Activated gamma-delta T cell treated with anti-CD3 and anti-CD28 coated beads, Interleukin-2, amount 50 U/mL, for 16 hours (primary cell): Measurements from ENCODE around the gene CACNA2D3.

Experiments used
- DNase-seq: peaks from one replicate; pipeline ENCODE4 v3.0.0-alpha.2; 2020; ENCODE audit warnings: low read depth

Gene CACNA2D3

GRCh38 chr3:54745843-54746242 lies 623.5 kb downstream of the CACNA2D3 start:
- no peak for DNase-seq

- no peak for DNase-seq
Observed at GRCh38 chr3:54746722-54747121, 624.4 kb downstream of the CACNA2D3 start.

- no peak for DNase-seq
Observed at GRCh38 chr3:54755756-54756155, 633.4 kb downstream of the CACNA2D3 start.

- DNase-seq, result no peak
Observed at GRCh38 chr3:54756330-54756731, 634.0 kb downstream of the CACNA2D3 start.

GRCh38 chr3:54758461-54758860 lies 636.1 kb downstream of the CACNA2D3 start:
- DNase-seq, result no peak

- no peak for DNase-seq
Observed at GRCh38 chr3:54759166-54759565, 636.8 kb downstream of the CACNA2D3 start.

GRCh38 chr3:54760201-54760600 lies 637.8 kb downstream of the CACNA2D3 start:
- no peak for DNase-seq

GRCh38 chr3:54761637-54762036 lies 639.3 kb downstream of the CACNA2D3 start:
- DNase-seq, result no peak

GRCh38 chr3:54764911-54765310 lies 642.6 kb downstream of the CACNA2D3 start:
- no peak for DNase-seq

GRCh38 chr3:54771050-54771449 lies 648.7 kb downstream of the CACNA2D3 start:
- no peak for DNase-seq

GRCh38 chr3:54772051-54772450 lies 649.7 kb downstream of the CACNA2D3 start:
- no peak for DNase-seq

- DNase-seq, result no peak
Observed at GRCh38 chr3:54772746-54773145, 650.4 kb downstream of the CACNA2D3 start.

GRCh38 chr3:54773271-54773670 lies 650.9 kb downstream of the CACNA2D3 start:
- no peak for DNase-seq

GRCh38 chr3:54776601-54777000 lies 654.2 kb downstream of the CACNA2D3 start:
- no peak for DNase-seq

- no peak for DNase-seq
Observed at GRCh38 chr3:54777141-54777540, 654.8 kb downstream of the CACNA2D3 start.

GRCh38 chr3:54780336-54780735 lies 658.0 kb downstream of the CACNA2D3 start:
- DNase-seq, result no peak

- DNase-seq, result no peak
Observed at GRCh38 chr3:54781728-54782127, 659.4 kb downstream of the CACNA2D3 start.

- no peak for DNase-seq
Observed at GRCh38 chr3:54783611-54784010, 661.3 kb downstream of the CACNA2D3 start.

- no peak for DNase-seq
Observed at GRCh38 chr3:54784021-54784420, 661.7 kb downstream of the CACNA2D3 start.

GRCh38 chr3:54785976-54786375 lies 663.6 kb downstream of the CACNA2D3 start:
- no peak for DNase-seq

- DNase-seq, result no peak
Observed at GRCh38 chr3:54790051-54790450, 667.7 kb downstream of the CACNA2D3 start.

GRCh38 chr3:54791501-54792156 lies 669.3 kb downstream of the CACNA2D3 start:
- DNase-seq, result no peak

GRCh38 chr3:54792584-54792983 lies 670.2 kb downstream of the CACNA2D3 start:
- no peak for DNase-seq

GRCh38 chr3:54793171-54793570 lies 670.8 kb downstream of the CACNA2D3 start:
- DNase-seq, result no peak
